HCT116 (cell line): ENCODE data around the gene SCYGR4. TPM values are rescaled to one million over a fixed set of nuclear protein-coding genes. Genes with fewer than 3 reads are reported as not detected.
A peak's percentile ranks its signal among the peaks of the same experiment; 100 is the strongest.

Source experiments
- ATAC-seq: fragments of 200-7000 bp; cut with Tn5 transposase; 2 replicates; pipeline ENCODE4 v1.9.1; 2020; ENCODE audit warnings: mild to moderate bottlenecking, moderate library complexity
- BruUV-seq: library from RNA; stranded (reverse); fragments of 400-500 nt; replicated peaks from 2 replicates; lab custom pipeline; 2021; lab: Mats Ljungman, UMichigan
- CTCF ChIA-PET: fragments of 300-600 bp; sonication (Branson Sonifier 250); formaldehyde crosslinking; loops from one replicate; lab custom pipeline; 2021; ENCODE audit warnings: antibody characterized with exemption; lab: Charles Lee
- POLR2A ChIA-PET: fragments of 300-600, 350-600 bp; sonication (Branson Sonifier 250); formaldehyde crosslinking; loops from one replicate; lab custom pipeline; 2021; ENCODE audit warnings: antibody characterized with exemption; lab: Charles Lee
- RAD21 ChIA-PET, 2 experiments: fragments of 300-600 bp; sonication (Branson Sonifier 250); formaldehyde crosslinking; loops; one replicate each; lab custom pipeline; 2023; ENCODE audit warnings: low total read pairs in 2 of 2; ENCODE audit not compliant: uncharacterized antibody in 2 of 2, unreplicated experiment in 2 of 2, low non-redundant PET in 1 of 2; lab: Charles Lee
- DNase-seq: peaks from one replicate; pipeline ENCODE4 v3.0.0-alpha.2; 2010; ENCODE audit warnings: low read depth, low spot score
- H2AFZ ChIP-seq: fragments of 200-600 bp; shearing (Covaris generic), sonication (generic); 2 replicates; pipeline ENCODE4 v1.6.1; 2017; ENCODE audit warnings: low read depth, mixed run types, mixed read lengths, antibody characterized with exemption, low read length; ENCODE audit not compliant: poor library complexity, severe bottlenecking
- H3K27ac ChIP-seq: 2 replicates; pipeline ENCODE4 v1.5.1; 2012; ENCODE audit warnings: low read depth, low read length
- H3K27me3 ChIP-seq: fragments of 200-600 bp; sonication (generic); 2 replicates; pipeline ENCODE4 v1.6.1; 2016; ENCODE audit warnings: mixed run types, low read length, mixed read lengths; ENCODE audit not compliant: insufficient read depth
- H3K36me3 ChIP-seq, 2 experiments: fragments of 200-500 bp in 1 of 2; fragments of 200-600 bp in 1 of 2; sonication (Bioruptor generic) in 1 of 2; sonication (generic) in 1 of 2; 2 replicates each; pipeline versions ENCODE4 v1.5.1 to v1.6.1; 2014 to 2016; ENCODE audit warnings: low read length in 2 of 2, inconsistent platforms in 1 of 2, mixed read lengths in 1 of 2, mixed run types in 1 of 2; ENCODE audit not compliant: insufficient read depth in 2 of 2, control insufficient read depth in 1 of 2
- H3K4me1 ChIP-seq, 2 experiments: fragments of 200-600 bp in 1 of 2; sonication (generic) in 1 of 2; 2 replicates each; pipeline versions ENCODE4 v1.5.1 to v1.6.1; 2012 to 2017; ENCODE audit warnings: low read length in 2 of 2, inconsistent platforms in 1 of 2, mild to moderate bottlenecking in 1 of 2, mixed read lengths in 1 of 2, mixed run types in 1 of 2, moderate library complexity in 1 of 2; ENCODE audit not compliant: insufficient read depth in 2 of 2, control insufficient read depth in 1 of 2
- H3K4me2 ChIP-seq: fragments of 200-600 bp; sonication (generic); 2 replicates; pipeline ENCODE4 v1.6.1; 2017; ENCODE audit warnings: mixed run types, low read length, mixed read lengths
- H3K4me3 ChIP-seq, 2 experiments: fragments of 200-600 bp in 1 of 2; sonication (generic) in 1 of 2; replicated peaks in 1 of 2; 2 replicates each; pipeline ENCODE4 v1.5.1; 2011 to 2016; ENCODE audit warnings: low read length in 2 of 2, control low read depth in 1 of 2, low read depth in 1 of 2, mild to moderate bottlenecking in 1 of 2, mixed read lengths in 1 of 2, mixed run types in 1 of 2
- H3K79me2 ChIP-seq: fragments of 200-600 bp; sonication (generic); 2 replicates; pipeline ENCODE4 v1.6.1; 2017; ENCODE audit warnings: mild to moderate bottlenecking, mixed run types, low read length, moderate library complexity, mixed read lengths; ENCODE audit not compliant: insufficient read depth
- H3K9ac ChIP-seq: fragments of 200-600 bp; sonication (generic); 2 replicates; pipeline ENCODE4 v1.6.1; 2016; ENCODE audit warnings: low read length, mixed read lengths
- H3K9me2 ChIP-seq: fragments of 200-600 bp; sonication (generic), shearing (Covaris generic); 2 replicates; pipeline ENCODE4 v1.6.1; 2017; ENCODE audit warnings: mixed run types, mild to moderate bottlenecking, moderate library complexity; ENCODE audit not compliant: insufficient read depth
- H3K9me3 ChIP-seq, 2 experiments: fragments of 200-500 bp in 1 of 2; fragments of 200-600 bp in 1 of 2; sonication (Bioruptor generic) in 1 of 2; sonication (generic) in 1 of 2; 2 replicates each; pipeline ENCODE4 v1.6.1; 2014 to 2017; ENCODE audit warnings: low read length in 2 of 2, mixed read lengths in 2 of 2, inconsistent platforms in 1 of 2, low read depth in 1 of 2, mild to moderate bottlenecking in 1 of 2, mixed run types in 1 of 2, moderate library complexity in 1 of 2; ENCODE audit not compliant: control insufficient read depth in 1 of 2, insufficient read depth in 1 of 2
- H4K20me1 ChIP-seq: fragments of 200-600 bp; sonication (generic), shearing (Covaris generic); 2 replicates; pipeline ENCODE4 v1.6.1; 2017; ENCODE audit warnings: mixed run types, mild to moderate bottlenecking, moderate library complexity; ENCODE audit not compliant: insufficient read depth
- CBX3 ChIP-seq: IDR thresholded peaks from 2 replicates; pipeline ENCODE4 v1.6.1; 2012; ENCODE audit warnings: low read depth
- CEBPB ChIP-seq: IDR thresholded peaks from 2 replicates; pipeline ENCODE4 v1.6.1; 2012; ENCODE audit warnings: low read depth
- CTCF ChIP-seq, 3 experiments: fragments of 200-600 bp in 1 of 3; sonication (generic) in 1 of 3; IDR thresholded peaks in 2 of 3; conservative IDR thresholded peaks in 1 of 3; 2 replicates each; pipeline ENCODE4 v1.5.1; 2012 to 2017; ENCODE audit warnings: low read depth in 2 of 3, low read length in 2 of 3, antibody characterized with exemption in 1 of 3, borderline replicate concordance in 1 of 3, control low read depth in 1 of 3, mild to moderate bottlenecking in 1 of 3, mixed read lengths in 1 of 3, mixed run types in 1 of 3, moderate library complexity in 1 of 3; ENCODE audit not compliant: insufficient read depth in 1 of 3
- EGR1 ChIP-seq: IDR thresholded peaks from 2 replicates; pipeline ENCODE4 v1.6.1; 2012; ENCODE audit warnings: low read depth
- EZH2 ChIP-seq: fragments of 200-600 bp; sonication (generic); IDR thresholded peaks from 2 replicates; pipeline ENCODE4 v1.6.1; 2017; ENCODE audit warnings: antibody characterized with exemption, mixed run types
- FOSL1 ChIP-seq: IDR thresholded peaks from 2 replicates; pipeline ENCODE4 v1.6.1; 2012; ENCODE audit warnings: low read depth
- JUND ChIP-seq: IDR thresholded peaks from 2 replicates; pipeline ENCODE4 v1.6.1; 2012
- POLR2AphosphoS5 ChIP-seq: IDR thresholded peaks from 2 replicates; pipeline ENCODE4 v1.6.1; 2011; ENCODE audit warnings: mild to moderate bottlenecking, low read depth, low read length, moderate library complexity
- SIN3A ChIP-seq: IDR thresholded peaks from 2 replicates; pipeline ENCODE4 v1.6.1; 2012; ENCODE audit warnings: low read depth
- SRF ChIP-seq: IDR thresholded peaks from 2 replicates; pipeline ENCODE4 v1.6.1; 2012; ENCODE audit warnings: low read depth
- TCF7L2 ChIP-seq: IDR thresholded peaks from 2 replicates; pipeline ENCODE4 v1.7.0; 2011; ENCODE audit warnings: borderline replicate concordance, inconsistent platforms; ENCODE audit not compliant: insufficient read depth, insufficient read length; ENCODE audit errors: extremely low read depth
- YY1 ChIP-seq: IDR thresholded peaks from 2 replicates; pipeline ENCODE4 v1.6.1; 2011; ENCODE audit warnings: low read length, low read depth, moderate library complexity, mild to moderate bottlenecking; ENCODE audit not compliant: insufficient replicate concordance; ENCODE audit errors: extremely low read depth
- ZBTB33 ChIP-seq: IDR thresholded peaks from 2 replicates; pipeline ENCODE4 v1.6.1; 2011; ENCODE audit warnings: mild to moderate bottlenecking, low read length, moderate library complexity; ENCODE audit not compliant: insufficient replicate concordance; ENCODE audit errors: extremely low read depth
- ZFX ChIP-seq: fragments of 450-650 bp; IDR thresholded peaks from 2 replicates; pipeline ENCODE4 v1.6.1; 2017
- ZNF274 ChIP-seq: fragments of 200-500 bp; sonication (Bioruptor generic); IDR thresholded peaks from 2 replicates; pipeline ENCODE4 v1.6.1; 2014; ENCODE audit warnings: mild to moderate bottlenecking, low read depth, low read length, inconsistent platforms
- intact Hi-C: fragments of 100-400 bp; cut with micrococcal nuclease; formaldehyde crosslinking; loops from 2 replicates; pipeline ENCODE4 v1.10.0; 2022
- total RNA-seq: library from RNA; stranded (reverse); gene quantifications from one replicate; pipeline ENCODE4 v1.2.1, GENCODE V29; 2021; ENCODE audit not compliant: unreplicated experiment
- TF ChIP-seq, protein P1 (sequence below): IDR thresholded peaks from 2 replicates; pipeline ENCODE4 v1.6.1; 2012

Gene SCYGR4
- total RNA-seq, 1 experiment from 2014 or later: not detected

DNA sequence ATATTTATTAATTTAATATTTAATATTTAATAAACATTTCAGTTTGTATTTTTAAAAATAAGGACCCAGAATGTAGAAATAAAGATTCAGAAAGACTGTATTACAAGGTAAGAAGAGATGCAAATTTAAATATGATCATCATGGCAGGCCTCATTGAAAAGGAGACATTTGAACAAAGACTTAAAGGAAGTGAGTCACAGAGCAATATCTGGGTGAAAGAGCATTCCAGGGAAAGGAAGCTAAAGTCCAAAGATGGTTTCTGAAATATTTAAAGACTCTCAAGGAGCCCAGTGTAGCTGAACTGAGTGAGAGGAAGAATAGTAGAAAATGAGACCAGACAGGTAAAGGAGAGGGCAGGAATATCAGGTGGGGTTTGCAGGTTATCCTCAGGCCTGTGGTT is 5.9 kb downstream of the SCYGR4 start:
- Histone ChIP-seq H3K27me3 (no peaks in the 10 kb centered on the region), H3K36me3 (no peaks in the 10 kb centered on the region), H3K27ac (no peak overlapping the region), H3K9me2 (peaks cover 9% of the 10 kb centered on the region), H3K9me3 (no peaks in the 10 kb centered on the region), H2AFZ (peak overlapping the region; percentile 88), H3K9ac (no peak overlapping the region), H4K20me1 (no peaks in the 10 kb centered on the region), H3K4me1 (peaks cover 0 to 13% of the 10 kb centered on the region in 2 experiments; a peak in 2 of 4 replicates), H3K4me3 (no peak overlapping the region; a peak in 1 of 4 replicates), H3K4me2 (peak overlapping the region; percentile 59), H3K79me2 (no peaks in the 10 kb centered on the region)
- POLR2A ChIA-PET: no interaction called here
- TF ChIP-seq CEBPB (no peak), ZNF274 (no peak), SIN3A (no peak), CBX3 (no peak), FOSL1 (peak; percentile 35; the same call in 1 of the 2 replicates), CTCF (IDR thresholded peaks at IDR 0.05 in 2 of 3, conservative IDR thresholded peaks at IDR 0.05 in 1 of 3; ENCODE audit: borderline replicate concordance in 1 of 3, insufficient read depth in 1 of 3, low read depth in 2 of 3, low read length in 2 of 3) (no peak), EGR1 (no peak), YY1 (no peak)
- RAD21 ChIA-PET: no interaction called here
- DNase-seq (no peak), ATAC-seq (peak; percentile 14; the same call in 1 of the 2 replicates)
- no TSS peak for BruUV-seq
- intact Hi-C loops: no loop called here
- CTCF ChIA-PET: no interaction called here

GRCh38 chr2:227625420-227625819 is 8.1 kb downstream of the SCYGR4 start:
- no peaks in the 10 kb centered on the region for H3K27me3 ChIP-seq
- no peak for TF ChIP-seq YY1
- no peak for TF ChIP-seq ZBTB33
- no peak for TF ChIP-seq EGR1
- TF ChIP-seq ZFX: no peak
- no peak for TF ChIP-seq SRF
- no peak for TF ChIP-seq TCF7L2
- TF ChIP-seq JUND: no peak
- TF ChIP-seq CEBPB: no peak
- no peak for TF ChIP-seq EZH2
- TF ChIP-seq SIN3A: no peak
- TF ChIP-seq, protein P1, sequence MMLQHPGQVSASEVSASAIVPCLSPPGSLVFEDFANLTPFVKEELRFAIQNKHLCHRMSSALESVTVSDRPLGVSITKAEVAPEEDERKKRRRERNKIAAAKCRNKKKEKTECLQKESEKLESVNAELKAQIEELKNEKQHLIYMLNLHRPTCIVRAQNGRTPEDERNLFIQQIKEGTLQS: no peak
- no peak for TF ChIP-seq ZNF274
- TF ChIP-seq POLR2AphosphoS5: no peak
- TF ChIP-seq, all 23 proteins: peak for 0
- CTCF ChIA-PET: no interaction called here
- Histone ChIP-seq H3K36me3 (no peaks in the 10 kb centered on the region), H3K9me3 (no peaks in the 10 kb centered on the region), H3K27ac (no peak overlapping the region), H3K4me3 (no peak overlapping the region), H3K4me2 (no peak overlapping the region), H3K4me1 (peaks cover 0 to 13% of the 10 kb centered on the region in 2 experiments; a peak in 2 of 4 replicates), H4K20me1 (no peaks in the 10 kb centered on the region), H3K79me2 (no peaks in the 10 kb centered on the region), H3K9ac (no peak overlapping the region), H3K9me2 (peaks cover 9% of the 10 kb centered on the region), H2AFZ (no peak overlapping the region)
- no peak for DNase-seq
- no peak for ATAC-seq
- BruUV-seq: no TSS peak
- intact Hi-C loops: no loop called here
- RAD21 ChIA-PET: no interaction called here
- POLR2A ChIA-PET: no interaction called here
